GM12878 (cell line): ENCODE measurements around the gene MAD2L2. TPM values are rescaled to one million over a fixed set of nuclear protein-coding genes. Genes with fewer than 3 reads are reported as not detected.

ENCODE experiments used
- ATAC-seq: fragments of 200-7000 bp; cut with Tn5 transposase; 3 replicates; pipeline ENCODE4 v1.9.1; 2020; ENCODE audit warnings: mild to moderate bottlenecking, moderate library complexity
- BruUV-seq: library from RNA; stranded (reverse); fragments of 400-500 nt; replicated peaks from 2 replicates; lab custom pipeline; 2021; lab: Mats Ljungman, UMichigan
- CTCF ChIA-PET: fragments of 300-600 bp; sonication (Branson Sonifier 250); formaldehyde crosslinking; extraction: SDS; loops from one replicate; lab custom pipeline; 2021; ENCODE audit warnings: inconsistent platforms; lab: Yijun Ruan, JAX
- POLR2A ChIA-PET: fragments of 350-600 bp; formaldehyde crosslinking; extraction: SDS; loops from one replicate; lab custom pipeline; 2021; ENCODE audit warnings: inconsistent platforms; lab: Charles Lee
- RAD21 ChIA-PET: fragments of 300-600 bp; sonication (Branson Sonifier 250); formaldehyde crosslinking; loops from one replicate; lab custom pipeline; 2023; ENCODE audit warnings: antibody characterized with exemption; ENCODE audit not compliant: unreplicated experiment; lab: Charles Lee
- SMC1A ChIA-PET: fragments of 300-600 bp; sonication (Branson Sonifier 250); formaldehyde crosslinking; loops from one replicate; lab custom pipeline; 2023; ENCODE audit not compliant: unreplicated experiment, uncharacterized antibody; lab: Charles Lee
- DNase-seq: peaks from one replicate; pipeline ENCODE4 v3.0.0-alpha.2; 2011; ENCODE audit warnings: low read depth, low spot score
- FAIRE-seq: peaks from 3 replicates; lab custom pipeline; 2011; peaks lifted over from hg19 to GRCh38; lab: Jason Lieb, UNC
- H2AFZ ChIP-seq: 2 replicates; pipeline ENCODE4 v1.6.0; 2011; ENCODE audit warnings: low read depth, low read length, control low read depth; ENCODE audit not compliant: control insufficient read depth
- H3K27ac ChIP-seq: 2 replicates; pipeline ENCODE4 v1.5.1; 2011; ENCODE audit warnings: control low read depth; ENCODE audit not compliant: control insufficient read depth, insufficient read depth
- H3K27me3 ChIP-seq, 2 experiments: replicated peaks in 1 of 2; 2 replicates each; pipeline versions ENCODE4 v1.6.0 to v1.6.1; 2011; ENCODE audit warnings: low read length in 1 of 2; ENCODE audit not compliant: control insufficient read depth in 2 of 2, insufficient read depth in 2 of 2
- H3K36me3 ChIP-seq, 2 experiments: 2 replicates each; pipeline ENCODE4 v1.5.1; 2011; ENCODE audit warnings: low read length in 1 of 2; ENCODE audit not compliant: control insufficient read depth in 2 of 2, insufficient read depth in 2 of 2
- H3K4me1 ChIP-seq: 2 replicates; pipeline ENCODE4 v1.6.1; 2011; ENCODE audit warnings: mild to moderate bottlenecking, low read length, moderate library complexity, mixed read lengths; ENCODE audit not compliant: control insufficient read depth, insufficient read depth
- H3K4me2 ChIP-seq: 2 replicates; pipeline ENCODE4 v1.6.0; 2011; ENCODE audit warnings: control low read depth; ENCODE audit not compliant: control insufficient read depth, insufficient read depth
- H3K4me3 ChIP-seq: fragments of 200-600 bp; sonication (generic); 2 replicates; pipeline ENCODE4 v1.5.1; 2016
- H3K79me2 ChIP-seq: 2 replicates; pipeline ENCODE4 v1.6.0; 2011; ENCODE audit warnings: low read length; ENCODE audit not compliant: control insufficient read depth, insufficient read depth
- H3K9ac ChIP-seq: 2 replicates; pipeline ENCODE4 v1.8.0; 2011; ENCODE audit warnings: low read length, control low read depth, mixed read lengths; ENCODE audit not compliant: control insufficient read depth, insufficient read depth
- H3K9me3 ChIP-seq: replicated peaks from 3 replicates; pipeline ENCODE4 v1.5.1; 2011; ENCODE audit warnings: mild to moderate bottlenecking, low read length; ENCODE audit not compliant: control insufficient read depth, insufficient read depth
- H4K20me1 ChIP-seq: 2 replicates; pipeline ENCODE4 v1.6.0; 2011; ENCODE audit not compliant: control insufficient read depth, insufficient read depth
- ATF2 ChIP-seq: IDR thresholded peaks from 2 replicates; pipeline ENCODE4 v1.6.1; 2012; ENCODE audit warnings: low read length, inconsistent platforms
- BCL3 ChIP-seq: IDR thresholded peaks from 2 replicates; pipeline ENCODE4 v1.6.1; 2011; ENCODE audit warnings: borderline replicate concordance, low read depth, mild to moderate bottlenecking, moderate library complexity, low read length; ENCODE audit not compliant: insufficient read depth, poor library complexity, severe bottlenecking
- CBFB ChIP-seq: IDR thresholded peaks from 2 replicates; pipeline ENCODE4 v1.6.1; 2016; ENCODE audit warnings: antibody characterized with exemption, low read depth
- CBX5 ChIP-seq: sonication (generic); IDR thresholded peaks from 2 replicates; pipeline ENCODE4 v1.6.1; 2016; ENCODE audit warnings: low read depth, moderate library complexity, mild to moderate bottlenecking, inconsistent platforms
- CHD4 ChIP-seq: fragments of 200-600 bp; sonication (generic); IDR thresholded peaks from 2 replicates; pipeline ENCODE4 v1.6.1; 2016; ENCODE audit warnings: mild to moderate bottlenecking
- CREM ChIP-seq: IDR thresholded peaks from 2 replicates; pipeline ENCODE4 v1.6.1; 2014; ENCODE audit warnings: antibody characterized with exemption, low read depth
- EGR1 ChIP-seq, 2 experiments: IDR thresholded peaks; 1 replicate in 1 of 2; 2 replicates in 1 of 2; pipeline ENCODE4 v1.6.1; 2011 to 2012; ENCODE audit warnings: low read depth in 2 of 2, low read length in 2 of 2, borderline replicate concordance in 1 of 2, mild to moderate bottlenecking in 1 of 2, moderate library complexity in 1 of 2
- ELK1 ChIP-seq: IDR thresholded peaks from 2 replicates; pipeline ENCODE4 v1.6.1; 2012; ENCODE audit warnings: low read depth, low read length, improper control_type of control experiment
- ESRRA ChIP-seq: IDR thresholded peaks from 2 replicates; pipeline ENCODE4 v1.6.1; 2012; ENCODE audit warnings: mild to moderate bottlenecking, low read length, improper control_type of control experiment
- NFXL1 ChIP-seq: fragments of 450-650 bp; IDR thresholded peaks from 2 replicates; pipeline ENCODE4 v1.6.1; 2017; ENCODE audit warnings: antibody characterized with exemption, mild to moderate bottlenecking, borderline replicate concordance
- PAX8 ChIP-seq: fragments of 450-650 bp; IDR thresholded peaks from 2 replicates; pipeline ENCODE4 v1.6.1; 2017; ENCODE audit warnings: mild to moderate bottlenecking, moderate library complexity
- RAD21 ChIP-seq: IDR thresholded peaks from 2 replicates; pipeline ENCODE4 v1.6.1; 2011; ENCODE audit warnings: mild to moderate bottlenecking, low read depth, low read length, moderate library complexity; ENCODE audit not compliant: insufficient read depth
- SUZ12 ChIP-seq: fragments of 200-600 bp; sonication (generic); IDR thresholded peaks from one replicate; pipeline ENCODE4 v1.6.1; 2018; ENCODE audit warnings: antibody characterized with exemption, mild to moderate bottlenecking; ENCODE audit not compliant: unreplicated experiment
- ZBTB40 ChIP-seq: fragments of 450-650 bp; IDR thresholded peaks from 2 replicates; pipeline ENCODE4 v1.6.1; 2016; ENCODE audit warnings: mild to moderate bottlenecking, moderate library complexity, borderline replicate concordance
- ZNF207 ChIP-seq: fragments of 450-650 bp; IDR thresholded peaks from 2 replicates; pipeline ENCODE4 v1.6.1; 2014; ENCODE audit warnings: antibody characterized with exemption, mild to moderate bottlenecking, borderline replicate concordance
- ZNF24 ChIP-seq: fragments of 450-650 bp; IDR thresholded peaks from 2 replicates; pipeline ENCODE4 v1.6.1; 2017; ENCODE audit warnings: antibody characterized with exemption, mild to moderate bottlenecking
- ZNF274 ChIP-seq: IDR thresholded peaks from one replicate; pipeline ENCODE4 v1.8.0; 2011; ENCODE audit not compliant: insufficient read length, insufficient read depth
- ZNF384 ChIP-seq: IDR thresholded peaks from 2 replicates; pipeline ENCODE4 v1.6.1; 2012; ENCODE audit warnings: low read depth, mild to moderate bottlenecking, low read length, improper control_type of control experiment, borderline replicate concordance
- WGBS: methylation state at CpG from one replicate; pipeline ENCODE4 v1.1.6; 2016; ENCODE audit warnings: low lambda C conversion rate; ENCODE audit not compliant: insufficient replicate concordance, insufficient coverage; ENCODE audit errors: missing lambda C conversion rate; 5-methylcytosine and 5-hydroxymethylcytosine counted together
- in situ Hi-C: fragments of 300-500 bp; cut with MboI; formaldehyde crosslinking; loops from 9 replicates; pipeline ENCODE4 v1.14.3; 2018; ENCODE audit warnings: mixed read lengths
- intact Hi-C: fragments of 100-400 bp; cut with micrococcal nuclease; formaldehyde crosslinking; loops from one replicate; pipeline ENCODE4 v1.14.2; 2022; ENCODE audit not compliant: unreplicated experiment
- polyA plus RNA-seq, 11 experiments: library from polyadenylated mRNA; depleted of rRNA in 4 of 11; unstranded in 6 of 11; stranded (reverse) in 5 of 11; fragments of >200 nt; fragmentation: Nextera tagmentation in 4 of 11; fragmentation: Illumina TruSeq in 1 of 11; extraction: Ambion mirVana in 4 of 11; extraction: Trizol in 1 of 11; gene quantifications; 1 replicate in 1 of 11; 2 replicates in 10 of 11; pipeline versions ENCODE4 v1.2.1 to v1.2.3, GENCODE V29; 2011 to 2016; ENCODE audit warnings: inconsistent platforms in 2 of 11, missing spikeins in 2 of 11, low read depth in 1 of 11
- total RNA-seq, 4 experiments: library from RNA; depleted of rRNA in 3 of 4; stranded (reverse); fragments of >200 nt in 3 of 4; fragmentation: Illumina TruSeq in 1 of 4; extraction: Trizol in 1 of 4; gene quantifications; 2 replicates each; pipeline versions ENCODE4 v1.2.1 to v1.2.3, GENCODE V29; 2013 to 2021

The MAD2L2 gene
- total and polyA plus RNA-seq, 10 of the 15 experiments (the other 5 are each of a cell fraction or from before 2014, with no cell fraction given), result 3.5 to 95.0 (median 53.2) TPM

GRCh38 chr1:11628767-11629166, 52.2 kb downstream of the MAD2L2 start:
- H2AFZ ChIP-seq, result no peak overlapping the region
- H3K9ac ChIP-seq, result no peak overlapping the region
- FAIRE-seq, result no peak
- intact Hi-C loops, result no loop called here
- in situ Hi-C loops, result no loop called here
- ChIA-PET POLR2A (no interaction called here), RAD21 (no interaction called here), CTCF (interaction anchor here (2.2 kb wide), 1 partner anchor 14 kb away, joined by 6 read pairs; no protein-coding TSS in a partner anchor), SMC1A (no interaction called here)
- no peak for ATAC-seq
- H3K4me2 ChIP-seq, result no peak overlapping the region
- H3K79me2 ChIP-seq, result no peaks in the 10 kb centered on the region
- no peak for DNase-seq
- H3K36me3 ChIP-seq, result no peaks in the 10 kb centered on the region
- no peaks in the 10 kb centered on the region for H4K20me1 ChIP-seq
- H3K27me3 ChIP-seq, result peaks cover 0 to 5% of the 10 kb centered on the region in 2 experiments; a peak in 2 of 4 replicates
- H3K4me3 ChIP-seq, result no peak overlapping the region
- H3K27ac ChIP-seq, result no peak overlapping the region
- 38% methylated on average over 7 of the region's 7 CpGs for WGBS
- no TSS peak for BruUV-seq
- H3K4me1 ChIP-seq, result no peaks in the 10 kb centered on the region
- no peaks in the 10 kb centered on the region for H3K9me3 ChIP-seq
- TF ChIP-seq ZNF274, result no peak
- TF ChIP-seq ESRRA, result no peak
- no peak for TF ChIP-seq ZNF24
- no peak for TF ChIP-seq EGR1 (IDR thresholded peaks at IDR 0.05; ENCODE audit: borderline replicate concordance in 1 of 2, low read depth in 2 of 2, low read length in 2 of 2)
- TF ChIP-seq SUZ12, result no peak
- TF ChIP-seq CHD4, result no peak
- TF ChIP-seq RAD21, result no peak
- TF ChIP-seq NFXL1, result no peak
- no peak for TF ChIP-seq ATF2
- no peak for TF ChIP-seq CREM
- TF ChIP-seq BCL3, result no peak
- TF ChIP-seq CBX5, result no peak
- TF ChIP-seq ELK1, result no peak
- no peak for TF ChIP-seq CBFB
- no peak for TF ChIP-seq PAX8
- no peak for TF ChIP-seq ZBTB40
- TF ChIP-seq ZNF384, result no peak
- TF ChIP-seq ZNF207, result no peak
